HFFc6 (cell line): ENCODE data around the gene ZRANB1. TPM values are rescaled to one million over a fixed set of nuclear protein-coding genes. Genes with fewer than 3 reads are reported as not detected.

Source experiments
- DNase-seq: peaks from one replicate; pipeline ENCODE4 v3.0.0-alpha.2; 2018
- H3K27ac Mint-ChIP-seq: 2 replicates; pipeline ENCODE4 v1.8.0; 2020; ENCODE audit warnings: mild to moderate bottlenecking, mixed read lengths
- H3K27me3 Mint-ChIP-seq: 2 replicates; pipeline ENCODE4 v1.8.0; 2021; ENCODE audit warnings: mild to moderate bottlenecking, moderate library complexity, mixed read lengths; ENCODE audit not compliant: insufficient read depth
- H3K36me3 Mint-ChIP-seq: 2 replicates; pipeline ENCODE4 v1.8.0; 2021; ENCODE audit warnings: low read depth, mixed read lengths
- H3K4me1 Mint-ChIP-seq: 2 replicates; pipeline ENCODE4 v1.8.0; 2020; ENCODE audit warnings: low read depth, mixed read lengths
- H3K4me3 Mint-ChIP-seq: 2 replicates; pipeline ENCODE4 v1.8.0; 2020; ENCODE audit warnings: mild to moderate bottlenecking, moderate library complexity, mixed read lengths
- H3K9me3 Mint-ChIP-seq: 2 replicates; pipeline ENCODE4 v1.8.0; 2020; ENCODE audit warnings: mild to moderate bottlenecking, mixed read lengths
- CTCF ChIP-seq: fragments of 200-600 bp; sonication (generic); IDR thresholded peaks from 2 replicates; pipeline ENCODE4 v1.5.0; 2021; ENCODE audit warnings: antibody characterized with exemption, mild to moderate bottlenecking
- total RNA-seq, 6 experiments: library from RNA; stranded (reverse); fragmentation: NEBNext Ultra II Directional; extraction: Animal tissue kit (Norgen Biotek cat#: 25700); gene quantifications; 2 replicates in 1 of 6; 3 replicates in 5 of 6; pipeline ENCODE4 v1.2.3, GENCODE V29; 2021

The ZRANB1 gene
- total RNA-seq, 6 experiments from 2014 or later, result 11.8 to 13.6 (median 12.6) TPM

GRCh38 chr10:125016123-125016522, 74.2 kb downstream of the ZRANB1 start:
- Mint-ChIP-seq H3K27ac (no peak overlapping the region; the same call in 1 of the 2 replicates), H3K4me1 (peaks cover 18% of the 10 kb centered on the region), H3K4me3 (no peak overlapping the region), H3K36me3 (peaks cover 15% of the 10 kb centered on the region; the same call in 1 of the 2 replicates), H3K27me3 (peaks cover 6% of the 10 kb centered on the region), H3K9me3 (no peaks in the 10 kb centered on the region)
- no peak for TF ChIP-seq CTCF
- DNase-seq, result no peak

- Mint-ChIP-seq H3K4me1 (peaks cover 18% of the 10 kb centered on the region), H3K27me3 (peaks cover 6% of the 10 kb centered on the region), H3K36me3 (peaks cover 15% of the 10 kb centered on the region), H3K27ac (peak overlapping the region; percentile 45; the same call in 1 of the 2 replicates), H3K9me3 (no peaks in the 10 kb centered on the region), H3K4me3 (no peak overlapping the region)
- no peak for DNase-seq
- TF ChIP-seq CTCF, result no peak
Measured at GRCh38 chr10:125016611-125017202, 74.8 kb downstream of the ZRANB1 start.

GRCh38 chr10:125017547-125018298, 75.8 kb downstream of the ZRANB1 start:
- peaks cover 6% of the 10 kb centered on the region for H3K27me3 Mint-ChIP-seq
- H3K36me3 Mint-ChIP-seq, result peaks cover 15% of the 10 kb centered on the region
- no peaks in the 10 kb centered on the region for H3K9me3 Mint-ChIP-seq
- H3K4me3 Mint-ChIP-seq, result no peak overlapping the region
- DNase-seq, result no peak
- TF ChIP-seq CTCF, result no peak
- H3K4me1 Mint-ChIP-seq, result peaks cover 18% of the 10 kb centered on the region
- H3K27ac Mint-ChIP-seq, result no peak overlapping the region

- TF ChIP-seq CTCF, result no peak
- H3K4me1 Mint-ChIP-seq, result peaks cover 21% of the 10 kb centered on the region
- no peaks in the 10 kb centered on the region for H3K9me3 Mint-ChIP-seq
- H3K36me3 Mint-ChIP-seq, result peaks cover 15% of the 10 kb centered on the region
- H3K27me3 Mint-ChIP-seq, result peaks cover 6% of the 10 kb centered on the region
- no peak for DNase-seq
- no peak overlapping the region for H3K4me3 Mint-ChIP-seq
- no peak overlapping the region for H3K27ac Mint-ChIP-seq
Measured at GRCh38 chr10:125018576-125019143, 76.7 kb downstream of the ZRANB1 start.

- DNase-seq, result no peak
- no peak for TF ChIP-seq CTCF
- H3K27ac Mint-ChIP-seq, result no peak overlapping the region
Measured at GRCh38 chr10:125020386-125020785, 78.5 kb downstream of the ZRANB1 start.

More at GRCh38 chr10:125020386-125020785, 78.5 kb downstream of the ZRANB1 start:
- H3K4me1 Mint-ChIP-seq, result peaks cover 36% of the 10 kb centered on the region
- H3K4me3 Mint-ChIP-seq, result no peak overlapping the region
- H3K27me3 Mint-ChIP-seq, result peaks cover 6% of the 10 kb centered on the region
- H3K9me3 Mint-ChIP-seq, result no peaks in the 10 kb centered on the region
- peaks cover 21% of the 10 kb centered on the region for H3K36me3 Mint-ChIP-seq
